ENCODE measurements around the gene TPST1.
A peak's percentile ranks its signal among the peaks of the same experiment; 100 is the strongest.
"Not testable (repeated sequence)": the region's sequence is repeated elsewhere in the genome, so short reads cannot be mapped to it uniquely, and the experiment has no call there.

The TPST1 gene

GRCh38 chr7:66204822-66205740 lies at the start of gene TPST1:
Gene TPST1 (plus strand): TSS chr7:66205334. CDS start chr7:66240426, 35,092 bp downstream.
- DNase-seq: peak; percentile 90

GRCh38 chr7:66156035-66156434 lies 49.1 kb upstream of the TPST1 start:
- not testable (repeated sequence) for DNase-seq

- no peak for DNase-seq
These were observed 48.1 kb upstream of the TPST1 start for GRCh38 chr7:66157060-66157459.

- DNase-seq: no peak
These were observed 42.5 kb upstream of the TPST1 start for GRCh38 chr7:66162622-66163021.

- no peak for DNase-seq
These were observed 41.9 kb upstream of the TPST1 start for GRCh38 chr7:66163186-66163610.

- DNase-seq: no peak
These were observed 40.8 kb upstream of the TPST1 start for GRCh38 chr7:66164356-66164755.

- peak; percentile 74 for DNase-seq
These were observed 37.3 kb upstream of the TPST1 start for GRCh38 chr7:66167773-66168387.

- DNase-seq: no peak
These were observed 35.5 kb upstream of the TPST1 start for GRCh38 chr7:66169616-66170015.

GRCh38 chr7:66170309-66171231 lies 34.6 kb upstream of the TPST1 start:
- DNase-seq: peak; percentile 70

- DNase-seq: peak; percentile 47
These were observed 32.4 kb upstream of the TPST1 start for GRCh38 chr7:66172536-66173401.

GRCh38 chr7:66173856-66174255 lies 31.3 kb upstream of the TPST1 start:
- no peak for DNase-seq

GRCh38 chr7:66175006-66175405 lies 30.1 kb upstream of the TPST1 start:
- not testable (repeated sequence) for DNase-seq

- DNase-seq: no peak
These were observed 28.2 kb upstream of the TPST1 start for GRCh38 chr7:66176914-66177313.

GRCh38 chr7:66178258-66178657 lies 26.9 kb upstream of the TPST1 start:
- no peak for DNase-seq

- DNase-seq: no peak
These were observed 23.8 kb upstream of the TPST1 start for GRCh38 chr7:66181329-66181728.

- no peak for DNase-seq
These were observed 23.3 kb upstream of the TPST1 start for GRCh38 chr7:66181845-66182244.

GRCh38 chr7:66182920-66183319 lies 22.2 kb upstream of the TPST1 start:
- DNase-seq: no peak

- DNase-seq: no peak
These were observed 21.4 kb upstream of the TPST1 start for GRCh38 chr7:66183700-66184099.

GRCh38 chr7:66185680-66186187 lies 19.4 kb upstream of the TPST1 start:
- no peak for DNase-seq

GRCh38 chr7:66186991-66187390 lies 18.1 kb upstream of the TPST1 start:
- no peak for DNase-seq

GRCh38 chr7:66187905-66188304 lies 17.2 kb upstream of the TPST1 start:
- no peak for DNase-seq

- no peak for DNase-seq
These were observed 16.5 kb upstream of the TPST1 start for GRCh38 chr7:66188645-66189044.

All from DMS79 treated with DMSO at 0.1 percent for 48 hours (cell line).